Prostate gland (tissue), 2 donors: ENCODE data around the gene ZEB2.

ENCODE experiments used
- POLR2A ChIP-seq: fragments of 450-650 bp; IDR thresholded peaks from one replicate; pipeline ENCODE4 v1.6.1; 2016; ENCODE audit warnings: antibody characterized with exemption, mild to moderate bottlenecking
- TF ChIP-seq, protein P1 (sequence below), 4 experiments: fragments of 200-600 bp in 2 of 4; fragments of 450-650 bp in 2 of 4; sonication (generic) in 2 of 4; IDR thresholded peaks; 1 replicate in 3 of 4; 2 replicates in 1 of 4; pipeline ENCODE4 v1.5.1; 2016 to 2019; ENCODE audit warnings: antibody characterized with exemption in 4 of 4, mild to moderate bottlenecking in 2 of 4, moderate library complexity in 2 of 4

DNA sequence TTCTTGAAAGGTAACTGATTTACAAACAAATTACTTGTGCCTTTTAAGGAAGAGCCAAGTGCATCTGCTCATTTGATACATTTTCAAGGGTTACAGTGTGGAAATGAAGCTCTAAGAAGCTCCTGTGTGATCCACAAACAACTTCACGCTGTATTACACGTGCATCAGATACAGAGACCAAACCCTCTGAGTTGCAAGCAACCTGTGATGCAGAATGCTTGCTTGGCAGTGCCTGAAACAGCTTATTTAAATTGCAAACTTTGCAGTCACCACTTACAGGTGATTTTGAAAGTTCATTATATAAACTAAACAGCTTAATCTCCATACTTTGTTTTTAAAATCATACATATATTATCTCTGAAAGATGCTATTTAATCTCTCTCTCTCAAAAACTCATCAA, 50.1 kb downstream of the ZEB2 start:
- TF ChIP-seq, protein P1, sequence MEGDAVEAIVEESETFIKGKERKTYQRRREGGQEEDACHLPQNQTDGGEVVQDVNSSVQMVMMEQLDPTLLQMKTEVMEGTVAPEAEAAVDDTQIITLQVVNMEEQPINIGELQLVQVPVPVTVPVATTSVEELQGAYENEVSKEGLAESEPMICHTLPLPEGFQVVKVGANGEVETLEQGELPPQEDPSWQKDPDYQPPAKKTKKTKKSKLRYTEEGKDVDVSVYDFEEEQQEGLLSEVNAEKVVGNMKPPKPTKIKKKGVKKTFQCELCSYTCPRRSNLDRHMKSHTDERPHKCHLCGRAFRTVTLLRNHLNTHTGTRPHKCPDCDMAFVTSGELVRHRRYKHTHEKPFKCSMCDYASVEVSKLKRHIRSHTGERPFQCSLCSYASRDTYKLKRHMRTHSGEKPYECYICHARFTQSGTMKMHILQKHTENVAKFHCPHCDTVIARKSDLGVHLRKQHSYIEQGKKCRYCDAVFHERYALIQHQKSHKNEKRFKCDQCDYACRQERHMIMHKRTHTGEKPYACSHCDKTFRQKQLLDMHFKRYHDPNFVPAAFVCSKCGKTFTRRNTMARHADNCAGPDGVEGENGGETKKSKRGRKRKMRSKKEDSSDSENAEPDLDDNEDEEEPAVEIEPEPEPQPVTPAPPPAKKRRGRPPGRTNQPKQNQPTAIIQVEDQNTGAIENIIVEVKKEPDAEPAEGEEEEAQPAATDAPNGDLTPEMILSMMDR (IDR thresholded peaks at IDR 0.05): no peak
- no peak for TF ChIP-seq POLR2A
